ENCODE data around the gene FNDC3B.

DNA sequence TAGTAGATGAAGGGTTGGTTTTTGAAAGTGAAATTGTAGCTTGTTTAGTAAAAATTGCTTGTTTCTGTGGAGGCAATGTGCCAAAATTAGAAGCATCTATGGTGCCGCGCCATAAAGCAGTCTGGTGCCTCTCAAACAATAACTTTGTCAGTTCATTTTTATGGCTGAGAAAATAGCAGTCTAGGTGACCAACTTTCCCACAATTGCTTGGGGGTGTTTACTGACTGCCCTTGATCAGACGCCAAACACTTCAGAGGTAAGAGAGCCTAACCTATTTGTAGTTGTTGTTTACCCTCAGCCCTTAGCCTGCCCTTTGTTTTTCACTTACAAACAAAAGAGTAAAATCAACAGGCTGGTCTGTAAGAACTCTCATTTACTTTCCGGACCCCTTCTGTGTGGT is 174.5 kb downstream of the FNDC3B start:
- TF ChIP-seq, protein P1, sequence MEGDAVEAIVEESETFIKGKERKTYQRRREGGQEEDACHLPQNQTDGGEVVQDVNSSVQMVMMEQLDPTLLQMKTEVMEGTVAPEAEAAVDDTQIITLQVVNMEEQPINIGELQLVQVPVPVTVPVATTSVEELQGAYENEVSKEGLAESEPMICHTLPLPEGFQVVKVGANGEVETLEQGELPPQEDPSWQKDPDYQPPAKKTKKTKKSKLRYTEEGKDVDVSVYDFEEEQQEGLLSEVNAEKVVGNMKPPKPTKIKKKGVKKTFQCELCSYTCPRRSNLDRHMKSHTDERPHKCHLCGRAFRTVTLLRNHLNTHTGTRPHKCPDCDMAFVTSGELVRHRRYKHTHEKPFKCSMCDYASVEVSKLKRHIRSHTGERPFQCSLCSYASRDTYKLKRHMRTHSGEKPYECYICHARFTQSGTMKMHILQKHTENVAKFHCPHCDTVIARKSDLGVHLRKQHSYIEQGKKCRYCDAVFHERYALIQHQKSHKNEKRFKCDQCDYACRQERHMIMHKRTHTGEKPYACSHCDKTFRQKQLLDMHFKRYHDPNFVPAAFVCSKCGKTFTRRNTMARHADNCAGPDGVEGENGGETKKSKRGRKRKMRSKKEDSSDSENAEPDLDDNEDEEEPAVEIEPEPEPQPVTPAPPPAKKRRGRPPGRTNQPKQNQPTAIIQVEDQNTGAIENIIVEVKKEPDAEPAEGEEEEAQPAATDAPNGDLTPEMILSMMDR (IDR thresholded peaks at IDR 0.05), result no peak
- TF ChIP-seq POLR2A (IDR thresholded peaks at IDR 0.05), result no peak

Measured in vagina (tissue), 2 donors.